Large intestine (tissue), 3 donors: ENCODE results near the gene VIP. TPM values are rescaled to one million over a fixed set of nuclear protein-coding genes. Genes with fewer than 3 reads are reported as not detected.

ENCODE experiments used
- DNase-seq, 2 donors: peaks; one replicate each; pipeline versions ENCODE4 v3.0.0 to v3.0.0-alpha.2; 2013
- H3K27ac ChIP-seq: one replicate; pipeline ENCODE4 v1.5.1; 2013; ENCODE audit warnings: low read length
- H3K27me3 ChIP-seq: 2 replicates; pipeline ENCODE4 v1.6.1; 2013; ENCODE audit warnings: low read length; ENCODE audit not compliant: control insufficient read depth, insufficient read depth
- H3K36me3 ChIP-seq: 2 replicates; pipeline ENCODE4 v1.6.1; 2013; ENCODE audit warnings: low read length; ENCODE audit not compliant: control insufficient read depth, insufficient read depth
- H3K4me1 ChIP-seq: one replicate; pipeline ENCODE4 v1.6.1; 2013; ENCODE audit warnings: low read length; ENCODE audit not compliant: control insufficient read depth, insufficient read depth
- H3K4me3 ChIP-seq: one replicate; pipeline ENCODE4 v1.5.1; 2013; ENCODE audit warnings: low read length
- H3K9me3 ChIP-seq: one replicate; pipeline ENCODE4 v1.6.1; 2013; ENCODE audit warnings: mild to moderate bottlenecking, low read depth, low read length, moderate library complexity; ENCODE audit not compliant: control insufficient read depth
- WGBS: methylation state at CpG from one replicate; pipeline ENCODE4 v1.1.5; 2013; ENCODE audit warnings: low lambda C conversion rate; ENCODE audit not compliant: insufficient coverage; 5-methylcytosine and 5-hydroxymethylcytosine counted together
- polyA plus RNA-seq: library from polyadenylated mRNA; unstranded; fragments of 120-200 nt; gene quantifications from one replicate; pipeline ENCODE4 v1.2.1, GENCODE V29; 2013

The VIP gene
- polyA plus RNA-seq, 1 donor = 46.0 TPM

- Histone ChIP-seq H3K4me1 (no peaks in the 10 kb centered on the region), H3K9me3 (no peaks in the 10 kb centered on the region), H3K4me3 (no peak overlapping the region), H3K27me3 (no peaks in the 10 kb centered on the region), H3K36me3 (no peaks in the 10 kb centered on the region), H3K27ac (no peak overlapping the region)
- DNase-seq = no peak
- WGBS = no CpG with 5 or more reads among the region's 5 CpGs
These were observed 20.6 kb downstream of the VIP start for GRCh38 chr6:152771061-152771687.

DNA sequence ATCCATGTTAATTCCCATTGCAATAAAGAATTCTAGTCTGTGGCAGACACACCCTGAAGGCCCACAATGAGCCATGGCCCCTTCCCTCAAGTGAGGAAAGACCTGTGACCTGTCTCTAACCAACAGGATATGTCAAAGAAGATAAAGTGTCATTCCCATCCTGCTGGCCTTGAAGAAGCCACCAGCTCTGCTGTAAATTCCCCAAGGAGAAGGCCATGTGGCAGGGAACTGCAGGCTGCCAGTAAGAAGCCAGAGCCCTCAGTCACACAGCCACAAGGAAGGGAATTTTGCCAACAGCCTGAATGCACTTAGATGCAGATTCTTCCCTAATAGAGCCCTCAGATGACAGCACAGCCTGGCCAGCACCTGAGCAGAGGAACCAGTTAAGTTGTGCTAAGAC, 24.8 kb downstream of the VIP start:
- H3K4me1 ChIP-seq = no peaks in the 10 kb centered on the region
- no peaks in the 10 kb centered on the region for H3K27me3 ChIP-seq
- no peak overlapping the region for H3K27ac ChIP-seq
- no peaks in the 10 kb centered on the region for H3K9me3 ChIP-seq
- DNase-seq = no peak
- H3K4me3 ChIP-seq = no peak overlapping the region
- H3K36me3 ChIP-seq = no peaks in the 10 kb centered on the region

GRCh38 chr6:152776833-152777232, 26.2 kb downstream of the VIP start:
- no CpG with 5 or more reads among the region's 3 CpGs for WGBS
- Histone ChIP-seq H3K9me3 (no peaks in the 10 kb centered on the region), H3K27me3 (no peaks in the 10 kb centered on the region), H3K36me3 (no peaks in the 10 kb centered on the region), H3K27ac (no peak overlapping the region), H3K4me1 (no peaks in the 10 kb centered on the region), H3K4me3 (no peak overlapping the region)
- no peak for DNase-seq

DNA sequence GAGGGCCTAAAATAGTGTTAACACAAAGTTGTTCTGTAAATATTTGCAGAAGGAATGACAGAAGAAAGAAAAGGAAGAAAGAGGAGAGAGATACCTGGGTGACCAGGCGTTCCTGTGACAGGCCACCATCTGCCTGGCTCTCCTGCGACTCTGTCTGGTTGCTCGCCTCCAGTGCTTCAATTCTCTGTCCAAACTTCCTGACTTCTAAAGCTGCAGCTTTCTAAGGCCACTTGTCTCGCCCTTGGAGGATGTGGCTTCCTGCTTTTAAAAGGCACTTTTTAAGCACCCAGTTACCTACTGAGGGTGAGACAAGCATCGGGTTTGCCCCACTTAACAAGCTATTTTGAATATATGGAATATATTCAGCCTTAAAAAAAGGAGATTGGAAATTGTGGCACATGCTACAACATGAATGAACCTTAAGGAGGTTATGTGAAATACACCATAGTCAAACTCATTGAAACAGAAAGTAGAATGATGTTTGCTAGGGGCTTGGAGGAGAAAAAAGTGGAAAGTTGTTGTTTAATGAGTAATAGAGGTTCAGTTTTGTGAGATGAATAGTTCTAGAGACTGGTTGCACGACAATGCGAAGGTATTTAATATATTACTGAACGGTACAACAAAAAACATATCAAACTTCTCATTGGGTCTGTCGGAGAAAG, 32.8 kb downstream of the VIP start:
- Histone ChIP-seq H3K4me3 (no peak overlapping the region), H3K4me1 (no peaks in the 10 kb centered on the region), H3K36me3 (no peaks in the 10 kb centered on the region), H3K27me3 (no peaks in the 10 kb centered on the region), H3K9me3 (no peaks in the 10 kb centered on the region), H3K27ac (no peak overlapping the region)
- no peak for DNase-seq
- 89% methylated on average over 3 of the region's 9 CpGs for WGBS

- Histone ChIP-seq H3K36me3 (no peaks in the 10 kb centered on the region), H3K27me3 (no peaks in the 10 kb centered on the region), H3K27ac (no peak overlapping the region), H3K4me1 (no peaks in the 10 kb centered on the region), H3K4me3 (no peak overlapping the region), H3K9me3 (no peaks in the 10 kb centered on the region)
- no peak for DNase-seq
These were observed 44.1 kb downstream of the VIP start for GRCh38 chr6:152794696-152795095.

GRCh38 chr6:152804150-152804549, 53.6 kb downstream of the VIP start:
- Histone ChIP-seq H3K4me1 (no peaks in the 10 kb centered on the region), H3K27me3 (no peaks in the 10 kb centered on the region)
- no peak for DNase-seq

More at GRCh38 chr6:152804150-152804549, 53.6 kb downstream of the VIP start:
- no peak overlapping the region for H3K4me3 ChIP-seq
- H3K27ac ChIP-seq = no peak overlapping the region
- H3K36me3 ChIP-seq = no peaks in the 10 kb centered on the region
- no peaks in the 10 kb centered on the region for H3K9me3 ChIP-seq

Other genes with a start within 250 kb of the VIP start
- gene SYNE1, start 113.4 kb upstream of the VIP start, polyA plus RNA-seq = 28.2 TPM
- 8.5 TPM for gene MYCT1, start 52.9 kb upstream of the VIP start, polyA plus RNA-seq
- 14.1 TPM for gene FBXO5, start 232.2 kb downstream of the VIP start, polyA plus RNA-seq